Spleen (tissue), 11 donors: ENCODE data around the gene MYL6B. TPM values are rescaled to one million over a fixed set of nuclear protein-coding genes. Genes with fewer than 3 reads are reported as not detected.
A peak's percentile ranks its signal among the peaks of the same experiment; 100 is the strongest.

Experiments used
- DNase-seq: peaks from one replicate; pipeline ENCODE4 v3.0.0-alpha.2; 2020
- H3K27ac ChIP-seq, 8 donors: fragments of 200-600 bp; sonication (generic) in 7 of 8; 1 replicate in 4 of 8; 2 replicates in 4 of 8; pipeline versions ENCODE4 v1.5.0 to v1.8.0; 2016 to 2021; ENCODE audit warnings: inconsistent platforms in 4 of 8, mild to moderate bottlenecking in 4 of 8, moderate library complexity in 1 of 8
- H3K27me3 ChIP-seq, 7 donors: fragments of 200-600 bp; sonication (generic) in 6 of 7; replicated peaks in 1 of 7; 1 replicate in 4 of 7; 2 replicates in 3 of 7; pipeline versions ENCODE4 v1.5.0 to v1.8.0; 2016 to 2021; ENCODE audit warnings: inconsistent platforms in 3 of 7, mild to moderate bottlenecking in 1 of 7
- H3K36me3 ChIP-seq, 6 donors: fragments of 200-600 bp; sonication (generic) in 5 of 6; 1 replicate in 4 of 6; 2 replicates in 2 of 6; pipeline versions ENCODE4 v1.5.0 to v1.8.0; 2016 to 2021; ENCODE audit warnings: inconsistent platforms in 2 of 6
- H3K4me1 ChIP-seq, 6 donors: fragments of 200-600 bp; sonication (generic) in 5 of 6; 1 replicate in 3 of 6; 2 replicates in 3 of 6; pipeline versions ENCODE4 v1.5.0 to v1.8.0; 2016 to 2021; ENCODE audit warnings: inconsistent platforms in 3 of 6
- H3K4me3 ChIP-seq, 8 donors: fragments of 200-600 bp; sonication (generic) in 7 of 8; 1 replicate in 4 of 8; 2 replicates in 4 of 8; pipeline versions ENCODE4 v1.5.0 to v1.8.0; 2016 to 2021; ENCODE audit warnings: inconsistent platforms in 4 of 8, mild to moderate bottlenecking in 4 of 8, moderate library complexity in 2 of 8
- H3K9me3 ChIP-seq, 8 donors: fragments of 200-600 bp; sonication (generic) in 7 of 8; 1 replicate in 4 of 8; 2 replicates in 4 of 8; pipeline versions ENCODE4 v1.5.0 to v1.8.0; 2016 to 2021; ENCODE audit warnings: inconsistent platforms in 4 of 8
- CTCF ChIP-seq, 11 experiments: fragments of 200-600 bp in 7 of 11; fragments of 450-650 bp in 4 of 11; sonication (generic) in 4 of 11; IDR thresholded peaks in 8 of 11; conservative IDR thresholded peaks in 3 of 11; 1 replicate in 7 of 11; 2 replicates in 4 of 11; pipeline versions ENCODE4 v1.4.0 to v1.8.0; 2016 to 2021; ENCODE audit warnings: antibody characterized with exemption in 11 of 11, inconsistent platforms in 4 of 11, mild to moderate bottlenecking in 1 of 11
- POLR2A ChIP-seq, 3 donors: fragments of 450-650 bp; IDR thresholded peaks; one replicate each; pipeline ENCODE4 v1.5.1; 2017; ENCODE audit warnings: antibody characterized with exemption in 3 of 3, mild to moderate bottlenecking in 1 of 3
- POLR2AphosphoS5 ChIP-seq, 3 donors: sonication (generic); formaldehyde crosslinking; IDR thresholded peaks; one replicate each; pipeline ENCODE4 v1.5.1; 2017; ENCODE audit warnings: antibody characterized with exemption in 3 of 3
- WGBS, 5 donors: extraction: QIAGEN DNeasy Blood & Tissue Kit in 3 of 5; methylation state at CpG; one replicate each; pipeline versions ENCODE4 v1.1.5 to v1.1.7; 2013 to 2018; 5-methylcytosine and 5-hydroxymethylcytosine counted together
- intact Hi-C: fragments of 100-400 bp; cut with DNase I; formaldehyde crosslinking; loops from one replicate; pipeline ENCODE4 v1.15.0; 2023; ENCODE audit warnings: low total_unique reads
- polyA plus RNA-seq, 3 donors: library from polyadenylated mRNA; stranded (reverse); fragments of 200-250 nt; gene quantifications; one replicate each; pipeline ENCODE4 v1.2.1, GENCODE V29; 2013
- total RNA-seq, 7 donors: library from RNA; depleted of rRNA in 3 of 7; stranded (reverse); fragments of >200 nt in 3 of 7; fragmentation: NEBNext Ultra II Directional in 4 of 7; extraction: Animal tissue kit (Norgen Biotek cat#: 25700) in 4 of 7; gene quantifications; one replicate each; pipeline versions ENCODE4 v1.1.0 to v1.2.1, GENCODE V29; 2016 to 2021
- donor health status: healthy with polysubstance abuse.
- donor health status: DM: no; HTN: no; CAD: no; lungs with moderate emphysema.
- donor health status: DM: no; HTN: no; CAD: no.
- donor health status: Bipolar disorder and iron deficiency.
- donor health status: healthy.
- donor health status: DM: no; HTN: no; CAD: no.
- donor health status: DM: yes; HTN: yes; CAD: no.

Gene MYL6B
- total and polyA plus RNA-seq, 10 donors, result 17.1 to 101 (median 40.4) TPM

GRCh38 chr12:56152756-56153677 is 630 bp downstream of the MYL6B start:
- Histone ChIP-seq H3K27ac (peak overlapping the region in 7 of 8 donors; percentile 97 to 98 (median 98)), H3K27me3 (no peaks in the 10 kb centered on the region), H3K4me1 (peaks cover 12 to 59% (median 43%) of the 10 kb centered on the region in 6 donors), H3K4me3 (peak overlapping the region; percentile 52 to 86 (median 59)), H3K36me3 (peaks cover 0 to 8% (median 0%) of the 10 kb centered on the region in 6 donors), H3K9me3 (no peaks in the 10 kb centered on the region)
- no peak for TF ChIP-seq CTCF (IDR thresholded peaks at IDR 0.05 in 8 of 11, conservative IDR thresholded peaks at IDR 0.05 in 3 of 11)
- no peak for TF ChIP-seq POLR2A (IDR thresholded peaks at IDR 0.05)
- TF ChIP-seq POLR2AphosphoS5 (IDR thresholded peaks at IDR 0.05), result no peak
- DNase-seq, result no peak
- WGBS, 5 donors, result 7 to 24% (median 15%) methylated on average over 8 of the region's 8 CpGs
- intact Hi-C loops, result no loop called here

- Histone ChIP-seq H3K4me3 (no peak overlapping the region), H3K36me3 (peaks cover 0 to 8% (median 0%) of the 10 kb centered on the region in 6 donors), H3K27me3 (no peaks in the 10 kb centered on the region), H3K27ac (peak overlapping the region in 1 of 8 donors; percentile 98), H3K4me1 (peaks cover 12 to 59% (median 43%) of the 10 kb centered on the region in 6 donors), H3K9me3 (no peaks in the 10 kb centered on the region)
- TF ChIP-seq POLR2AphosphoS5 (IDR thresholded peaks at IDR 0.05) (no peak), POLR2A (IDR thresholded peaks at IDR 0.05) (no peak), CTCF (IDR thresholded peaks at IDR 0.05 in 8 of 11, conservative IDR thresholded peaks at IDR 0.05 in 3 of 11) (no peak)
- 85 to 99% (median 92%) methylated on average over 5 of the region's 5 CpGs for WGBS, 5 donors
- no peak for DNase-seq
- intact Hi-C loops, result no loop called here
Observed at GRCh38 chr12:56153678-56154065, 1.3 kb downstream of the MYL6B start.

- Histone ChIP-seq H3K4me3 (no peak overlapping the region), H3K9me3 (no peaks in the 10 kb centered on the region), H3K36me3 (peaks cover 0 to 7% (median 0%) of the 10 kb centered on the region in 6 donors), H3K27me3 (no peaks in the 10 kb centered on the region), H3K4me1 (peaks cover 12 to 65% (median 48%) of the 10 kb centered on the region in 6 donors), H3K27ac (no peak overlapping the region)
- WGBS, 5 donors, result 94 to 100% (median 95%) methylated on average over 1 of the region's 1 CpG
- no peak for DNase-seq
- intact Hi-C loops, result no loop called here
- TF ChIP-seq CTCF (IDR thresholded peaks at IDR 0.05 in 8 of 11, conservative IDR thresholded peaks at IDR 0.05 in 3 of 11) (no peak), POLR2A (IDR thresholded peaks at IDR 0.05) (no peak)
Observed at GRCh38 chr12:56154246-56154771, 1.9 kb downstream of the MYL6B start.

GRCh38 chr12:56154818-56155217 is 2.4 kb downstream of the MYL6B start:
- TF ChIP-seq CTCF (IDR thresholded peaks at IDR 0.05 in 8 of 11, conservative IDR thresholded peaks at IDR 0.05 in 3 of 11) (no peak), POLR2AphosphoS5 (IDR thresholded peaks at IDR 0.05) (no peak), POLR2A (IDR thresholded peaks at IDR 0.05) (no peak)
- H3K36me3 ChIP-seq, result peaks cover 0 to 7% (median 4%) of the 10 kb centered on the region in 6 donors
- no peak for DNase-seq
- H3K27me3 ChIP-seq, result no peaks in the 10 kb centered on the region
- intact Hi-C loops, result no loop called here
- no peaks in the 10 kb centered on the region for H3K9me3 ChIP-seq
- WGBS, 5 donors, result 90 to 94% (median 93%) methylated on average over 5 of the region's 5 CpGs
- peaks cover 17 to 70% (median 53%) of the 10 kb centered on the region in 6 donors for H3K4me1 ChIP-seq
- H3K27ac ChIP-seq, result no peak overlapping the region
- H3K4me3 ChIP-seq, result no peak overlapping the region
